Globus pallidus (tissue), 1 donor: ENCODE data around the gene SERPINA4.
"Not testable (repeated sequence)": the region's sequence is repeated elsewhere in the genome, so short reads cannot be mapped to it uniquely, and the experiment has no call there.

Source experiments
- DNase-seq: peaks from one replicate; pipeline ENCODE4 v3.0.0-alpha.2; 2015; ENCODE audit warnings: low spot score

The SERPINA4 gene

DNA sequence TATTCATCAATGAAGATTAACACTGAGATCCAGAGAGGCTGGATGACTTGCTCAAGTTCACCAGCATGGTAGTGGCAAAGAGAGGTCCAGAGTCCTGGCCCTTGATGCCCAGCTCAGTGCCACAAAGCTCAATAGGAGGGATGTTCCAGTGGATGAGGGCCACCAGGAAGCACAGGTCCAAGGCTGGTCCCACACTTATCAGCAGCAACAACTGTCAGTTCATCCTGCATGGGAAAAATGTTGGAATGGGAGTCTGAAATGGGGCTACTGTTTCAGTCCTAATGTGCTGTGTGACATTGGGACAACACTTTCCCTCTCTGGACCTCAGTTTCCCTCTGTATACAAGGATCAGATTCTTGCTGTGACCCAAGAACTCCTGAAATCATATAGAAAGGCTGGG is 31.2 kb downstream of the SERPINA4 start:
- DNase-seq = no peak

DNA sequence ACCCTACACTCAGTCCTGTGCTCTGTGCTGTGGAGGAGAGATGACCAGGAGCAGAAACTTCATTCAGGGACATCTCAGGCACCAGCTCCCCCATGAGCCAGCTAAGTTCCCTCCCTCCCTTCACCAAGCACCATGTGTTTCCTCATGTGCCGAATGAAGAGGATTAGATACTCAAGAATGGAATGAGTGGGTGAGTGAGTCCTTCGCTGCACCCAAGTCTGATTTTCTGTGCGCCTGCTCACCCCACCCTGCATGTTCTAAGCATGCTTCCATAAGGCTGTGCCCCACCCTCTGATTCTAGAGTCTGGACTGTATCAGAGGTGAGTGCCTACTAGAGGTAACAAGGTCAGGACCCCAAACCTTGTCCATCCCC is 32.1 kb downstream of the SERPINA4 start:
- DNase-seq = no peak

DNA sequence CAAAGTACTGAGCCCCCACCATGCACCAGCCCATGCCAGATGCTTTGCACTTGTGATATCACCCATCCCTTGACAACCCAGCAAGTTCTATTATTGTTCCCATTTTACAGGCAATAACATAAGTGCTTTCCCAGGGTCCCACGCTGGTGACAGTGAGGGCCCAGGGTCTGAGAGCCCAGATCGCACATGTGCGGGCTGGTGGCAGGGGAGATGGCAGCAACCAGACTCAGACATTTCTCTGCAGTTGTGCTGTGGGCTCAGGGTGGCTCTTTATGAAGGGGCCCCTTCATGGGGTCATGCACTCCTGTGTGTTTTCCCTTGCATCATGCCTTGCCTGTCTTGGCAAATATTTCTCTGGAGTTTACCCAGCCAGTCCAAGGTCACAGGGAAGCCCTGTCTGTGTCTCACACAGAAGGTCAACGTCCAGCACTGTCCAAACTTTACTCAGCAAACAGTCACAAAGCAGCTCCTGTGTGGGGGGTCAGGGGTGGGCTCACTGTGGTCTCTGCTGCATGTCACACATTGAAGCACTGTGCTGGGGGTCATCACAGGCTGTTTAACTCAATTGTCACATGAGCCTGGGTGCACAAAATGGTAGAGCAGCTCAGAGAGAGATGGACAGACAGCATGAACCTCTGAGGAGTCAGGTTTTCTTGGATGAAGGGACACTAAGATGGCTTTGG is 32.6 kb downstream of the SERPINA4 start:
- DNase-seq = no peak

DNA sequence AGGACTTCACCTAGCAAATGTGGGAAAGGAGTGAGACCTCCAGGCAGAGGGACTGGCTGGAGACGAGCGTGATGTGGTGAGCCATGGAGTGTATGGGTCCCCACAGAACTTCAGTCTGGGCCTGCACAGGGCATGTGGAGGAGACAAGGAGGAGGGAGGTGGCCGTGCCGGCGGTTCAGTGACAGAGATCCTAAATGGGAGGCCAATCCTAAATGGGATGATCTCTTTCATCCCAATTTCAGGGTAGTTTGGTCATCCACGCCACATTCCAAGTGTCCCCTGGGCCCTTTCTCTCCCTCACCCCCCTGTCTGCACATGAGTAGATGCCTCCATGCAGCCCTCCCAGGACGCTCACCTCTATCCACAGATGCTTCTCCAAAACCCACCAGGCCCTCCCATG is 33.2 kb downstream of the SERPINA4 start:
- no peak for DNase-seq

DNA sequence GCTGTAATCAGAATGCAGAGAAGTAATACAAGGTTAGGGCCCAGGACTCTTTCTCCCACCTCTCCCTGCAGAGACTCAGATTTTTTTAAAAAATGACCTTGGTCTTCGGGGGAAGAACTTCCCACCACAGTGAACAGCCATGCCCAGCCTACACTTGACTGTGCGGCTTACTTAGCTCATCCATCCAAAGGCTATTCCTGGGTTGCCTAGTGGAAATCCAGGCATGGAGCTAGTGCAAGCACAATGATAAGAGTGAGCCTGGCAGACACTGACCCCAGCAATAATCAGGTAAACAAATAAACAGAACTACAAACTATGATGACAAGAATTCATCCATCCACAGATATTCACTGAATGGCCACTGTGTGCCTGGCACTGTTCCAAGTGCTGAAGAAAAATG is 34.7 kb downstream of the SERPINA4 start:
- no peak for DNase-seq

DNA sequence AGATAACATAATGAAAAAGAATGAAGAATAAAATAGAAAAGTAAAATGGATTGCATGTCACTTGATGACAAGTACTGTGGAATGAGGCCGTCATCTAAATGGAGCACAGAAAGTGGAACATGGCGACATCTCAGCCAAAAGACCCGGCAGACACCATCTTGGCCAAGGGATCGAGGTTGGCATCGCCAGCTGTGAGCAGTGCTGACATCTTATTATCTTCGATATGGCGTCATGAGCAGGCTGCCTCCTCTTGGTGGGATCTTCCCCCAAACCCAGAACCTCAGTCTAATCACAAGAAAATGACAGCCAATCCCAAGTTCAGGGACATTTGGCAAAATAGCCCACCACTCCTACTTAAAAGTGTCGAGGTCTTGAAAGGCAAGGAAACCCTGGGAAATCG is 35.1 kb downstream of the SERPINA4 start:
- no peak for DNase-seq

DNA sequence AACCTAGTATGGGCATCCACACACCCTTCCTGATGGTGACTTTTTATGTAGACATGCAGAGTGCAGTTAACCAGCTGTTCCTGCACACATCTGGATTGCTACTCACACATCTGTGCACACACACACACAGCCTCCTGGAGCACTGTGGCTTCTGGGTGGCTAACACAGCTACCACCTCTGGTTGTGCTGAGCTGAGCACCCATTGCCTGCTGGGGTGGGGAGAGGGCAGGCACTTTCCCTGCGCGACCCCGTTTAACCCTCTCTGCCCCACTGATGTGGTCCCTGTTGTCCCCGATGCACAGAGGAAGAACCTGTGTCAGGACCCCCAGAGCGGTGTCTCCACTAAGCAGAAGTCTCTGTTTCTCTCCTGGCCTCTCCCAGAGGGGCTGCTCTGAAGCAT is 36.5 kb downstream of the SERPINA4 start:
- DNase-seq = no peak

DNA sequence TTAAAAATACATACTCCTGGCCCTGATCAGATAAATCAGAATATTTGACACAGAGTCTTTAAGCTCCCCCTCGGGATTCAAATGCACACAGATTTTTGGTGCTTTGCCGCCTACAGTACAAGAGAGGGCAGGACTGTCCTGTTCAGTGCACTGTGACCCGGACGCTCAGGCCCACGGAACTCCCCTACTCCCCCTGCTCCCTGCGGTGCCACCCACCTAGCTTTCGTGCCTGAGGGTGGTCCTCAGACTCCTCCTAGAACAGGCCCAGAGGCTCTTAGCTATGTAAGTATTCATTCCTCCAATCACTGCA is 37.2 kb downstream of the SERPINA4 start:
- no peak for DNase-seq

DNA sequence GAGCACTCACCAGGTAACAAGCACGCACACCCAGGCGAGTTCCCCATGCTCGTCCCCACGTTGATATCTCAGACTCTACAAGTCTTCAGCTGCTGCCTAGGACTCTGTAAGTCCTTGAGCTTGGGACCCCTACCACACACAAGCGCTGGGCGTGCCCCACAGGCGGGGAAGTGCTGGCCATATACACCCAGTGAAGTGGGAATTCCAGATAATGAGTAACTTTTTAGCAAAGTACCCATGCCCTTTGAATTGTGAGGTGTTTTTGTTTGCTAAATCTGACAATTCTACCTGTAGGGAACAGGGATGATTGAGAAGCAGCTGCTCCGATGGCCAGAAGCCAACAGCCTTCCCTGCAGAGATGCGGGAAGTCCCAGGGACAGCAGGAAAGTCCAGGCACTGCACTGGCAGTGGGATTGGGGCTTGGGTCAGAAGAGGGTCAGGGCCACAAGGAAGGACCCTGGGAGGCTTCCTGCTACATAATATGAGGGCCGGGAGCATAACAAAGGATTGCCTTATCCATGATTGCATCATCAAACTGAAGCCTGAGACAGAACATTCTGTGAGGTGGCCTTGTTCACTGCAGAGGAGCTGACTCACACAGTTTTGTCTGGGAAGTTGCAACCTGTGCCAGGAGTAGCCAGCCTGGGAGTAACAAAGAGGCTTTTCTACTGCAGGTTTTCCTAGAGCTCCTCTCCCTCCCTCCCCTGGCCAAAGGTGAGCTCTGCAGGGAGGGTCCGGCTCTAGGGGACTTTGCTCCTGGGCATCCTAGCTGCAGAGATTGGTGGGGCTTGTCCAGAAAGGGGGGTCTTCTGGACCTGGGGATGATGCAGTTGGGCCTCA is 37.8 kb downstream of the SERPINA4 start:
- peak; percentile 81 for DNase-seq

DNA sequence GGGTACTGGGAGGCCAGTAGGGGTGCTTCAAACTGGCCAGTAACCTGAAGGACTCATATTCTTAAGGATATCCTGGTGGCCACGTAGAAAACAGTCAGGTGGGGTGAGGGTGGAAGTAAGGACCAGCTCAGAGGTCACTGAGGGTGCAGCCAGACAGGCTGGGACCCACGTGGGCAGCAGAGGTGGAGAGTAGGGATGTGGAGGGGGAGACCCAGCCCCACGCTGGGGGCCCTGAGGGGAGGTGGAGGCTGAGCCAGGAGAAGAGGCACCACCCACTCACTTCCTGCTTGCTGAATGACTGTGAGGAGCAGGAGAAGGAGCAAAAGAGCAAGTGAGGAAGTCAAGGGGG is 38.4 kb downstream of the SERPINA4 start:
- DNase-seq = no peak

DNA sequence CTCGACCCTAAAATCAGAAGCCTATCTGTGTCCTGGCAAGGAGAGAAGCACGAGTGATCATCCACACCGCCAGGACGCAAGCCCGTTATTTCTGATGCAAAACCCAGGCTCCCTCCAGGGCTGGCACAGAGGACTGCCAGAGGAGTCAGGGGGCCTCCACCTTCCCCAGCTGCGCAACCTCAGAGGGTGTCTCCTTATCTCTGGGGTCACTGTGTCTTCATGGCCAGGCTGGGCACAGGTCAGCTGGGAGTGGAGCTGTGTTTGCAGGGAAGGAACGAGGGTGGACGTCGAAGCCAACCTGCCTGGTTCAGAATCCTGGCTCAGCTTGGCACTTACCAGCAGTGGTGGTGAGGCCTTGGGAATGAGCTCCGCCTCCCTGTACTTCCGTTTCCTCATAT is 38.9 kb downstream of the SERPINA4 start:
- DNase-seq = no peak

DNA sequence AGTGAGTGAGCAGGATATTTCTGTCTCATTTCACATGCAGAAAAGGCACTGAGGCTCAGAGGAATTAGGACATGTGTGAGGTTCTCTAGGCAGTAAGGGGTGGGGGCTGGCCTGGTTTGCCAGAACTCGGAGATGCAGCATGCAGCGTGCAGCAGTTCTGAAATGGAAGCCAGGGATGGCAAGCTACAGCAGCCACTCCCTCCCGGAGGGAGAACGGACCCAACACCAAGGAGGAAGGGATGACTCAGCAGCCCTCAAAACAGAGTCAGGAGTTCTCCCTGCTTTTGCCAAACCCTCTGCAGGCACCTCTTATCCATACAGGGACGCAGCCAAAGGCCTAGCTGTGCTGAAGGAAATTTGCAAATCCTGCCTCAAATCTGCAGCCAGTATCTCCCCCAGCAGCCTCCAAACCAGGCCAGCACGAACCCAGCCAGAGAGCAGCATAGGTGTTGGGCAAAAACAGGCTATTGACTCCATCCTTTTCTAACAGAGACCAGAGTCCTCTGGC is 40.7 kb downstream of the SERPINA4 start:
- peak; percentile 37 for DNase-seq

DNA sequence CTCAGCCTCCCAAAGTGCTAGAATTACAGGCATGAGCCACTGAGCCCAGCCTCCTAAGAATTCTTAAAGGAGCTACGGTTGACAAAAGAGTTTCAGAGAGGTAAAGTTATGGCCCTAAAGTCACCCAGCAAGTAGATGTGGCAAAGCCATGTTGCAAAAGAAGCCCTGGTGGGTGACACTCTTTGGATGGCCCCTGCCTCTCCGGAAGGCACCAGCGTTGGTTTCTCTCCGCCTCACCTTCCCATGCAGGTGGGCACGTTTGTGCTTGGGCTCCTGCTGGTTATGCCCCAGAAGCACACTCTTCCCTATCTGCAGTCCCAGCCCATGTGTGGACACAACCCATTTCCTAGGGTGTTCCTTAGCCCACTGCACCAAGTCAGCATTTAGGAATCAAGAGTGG is 41.5 kb downstream of the SERPINA4 start:
- no peak for DNase-seq

DNA sequence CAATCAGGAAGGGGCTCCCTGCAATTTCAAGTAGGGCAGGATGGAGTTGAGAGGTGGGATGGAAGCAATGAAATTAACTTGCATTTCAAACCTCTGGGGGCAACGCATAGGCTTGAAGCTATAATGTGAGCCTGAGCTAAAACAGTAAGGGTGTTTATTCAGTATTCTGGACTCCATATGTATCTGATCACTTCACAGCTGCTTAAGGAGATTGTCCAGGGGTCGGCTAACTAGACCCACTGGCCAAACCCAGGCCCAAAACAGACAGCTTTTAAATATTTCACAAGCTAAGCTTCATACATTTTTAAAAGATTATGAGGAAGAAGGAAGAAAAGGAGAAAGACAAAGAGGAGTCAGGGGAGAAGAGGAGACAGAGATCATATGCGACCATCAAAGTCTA is 44.1 kb downstream of the SERPINA4 start:
- no peak for DNase-seq

DNA sequence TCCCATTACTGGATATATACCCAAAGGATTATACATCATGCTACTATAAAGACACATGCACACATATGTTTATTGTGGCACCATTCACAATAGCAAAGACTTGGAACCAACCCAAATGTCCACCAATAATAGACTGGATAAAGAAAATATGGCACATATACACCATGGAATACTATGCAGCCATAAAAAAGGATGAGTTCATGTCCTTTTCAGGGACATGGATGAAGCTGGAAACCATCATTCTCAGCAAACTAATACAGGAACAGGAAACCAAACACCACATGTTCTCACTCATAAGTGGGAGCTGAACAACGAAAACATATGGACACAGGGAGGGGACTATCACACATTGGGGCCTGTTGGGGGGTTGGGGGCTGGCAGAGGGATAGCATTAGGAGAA is 47.7 kb downstream of the SERPINA4 start:
- not testable (repeated sequence) for DNase-seq

DNA sequence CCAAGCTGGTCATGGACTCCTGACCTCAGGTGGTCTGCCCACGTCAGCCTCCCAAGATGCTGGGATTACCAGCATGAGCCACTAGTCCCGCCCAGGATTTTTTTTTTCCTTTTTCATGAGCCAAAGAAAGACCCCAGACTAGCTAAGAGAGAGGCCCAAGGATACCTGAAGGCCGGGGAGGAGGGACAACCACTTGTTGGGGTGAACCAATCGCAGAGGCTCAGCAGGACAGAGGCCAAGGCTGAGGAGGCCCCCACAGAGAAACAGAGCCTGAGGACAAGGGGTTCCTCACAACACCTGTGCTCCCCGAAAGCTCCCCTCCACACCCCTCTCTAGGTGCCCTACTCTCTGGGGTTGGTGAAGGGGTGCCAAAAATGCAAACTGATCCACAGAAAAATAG is 49.9 kb downstream of the SERPINA4 start:
- DNase-seq = no peak

DNA sequence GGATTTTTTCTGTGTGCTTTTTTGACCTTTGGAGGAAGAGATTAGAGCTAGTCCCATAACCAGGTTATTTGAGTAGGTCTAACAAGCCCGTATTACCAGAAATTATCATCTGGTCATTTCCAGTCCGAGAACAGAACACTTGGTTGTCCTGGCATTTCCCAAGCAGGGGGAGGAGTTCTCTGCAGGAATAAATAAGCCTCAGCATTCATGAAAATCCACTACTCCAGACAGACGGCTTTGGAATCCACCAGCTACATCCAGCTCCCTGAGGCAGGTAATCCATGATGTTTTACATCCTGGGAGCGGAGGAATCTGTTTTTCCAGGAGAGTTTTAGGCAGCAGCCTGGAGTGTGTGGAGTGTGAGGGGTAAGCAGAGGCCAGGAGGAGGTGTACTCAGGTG is 50.9 kb downstream of the SERPINA4 start, which contains the start of gene SERPINA3:
SERPINA3 (plus strand) TSS at position 218 of the 400 bp plus-strand sequence. CDS start 2,051 bp downstream, outside the sequence.
- DNase-seq = no peak

DNA sequence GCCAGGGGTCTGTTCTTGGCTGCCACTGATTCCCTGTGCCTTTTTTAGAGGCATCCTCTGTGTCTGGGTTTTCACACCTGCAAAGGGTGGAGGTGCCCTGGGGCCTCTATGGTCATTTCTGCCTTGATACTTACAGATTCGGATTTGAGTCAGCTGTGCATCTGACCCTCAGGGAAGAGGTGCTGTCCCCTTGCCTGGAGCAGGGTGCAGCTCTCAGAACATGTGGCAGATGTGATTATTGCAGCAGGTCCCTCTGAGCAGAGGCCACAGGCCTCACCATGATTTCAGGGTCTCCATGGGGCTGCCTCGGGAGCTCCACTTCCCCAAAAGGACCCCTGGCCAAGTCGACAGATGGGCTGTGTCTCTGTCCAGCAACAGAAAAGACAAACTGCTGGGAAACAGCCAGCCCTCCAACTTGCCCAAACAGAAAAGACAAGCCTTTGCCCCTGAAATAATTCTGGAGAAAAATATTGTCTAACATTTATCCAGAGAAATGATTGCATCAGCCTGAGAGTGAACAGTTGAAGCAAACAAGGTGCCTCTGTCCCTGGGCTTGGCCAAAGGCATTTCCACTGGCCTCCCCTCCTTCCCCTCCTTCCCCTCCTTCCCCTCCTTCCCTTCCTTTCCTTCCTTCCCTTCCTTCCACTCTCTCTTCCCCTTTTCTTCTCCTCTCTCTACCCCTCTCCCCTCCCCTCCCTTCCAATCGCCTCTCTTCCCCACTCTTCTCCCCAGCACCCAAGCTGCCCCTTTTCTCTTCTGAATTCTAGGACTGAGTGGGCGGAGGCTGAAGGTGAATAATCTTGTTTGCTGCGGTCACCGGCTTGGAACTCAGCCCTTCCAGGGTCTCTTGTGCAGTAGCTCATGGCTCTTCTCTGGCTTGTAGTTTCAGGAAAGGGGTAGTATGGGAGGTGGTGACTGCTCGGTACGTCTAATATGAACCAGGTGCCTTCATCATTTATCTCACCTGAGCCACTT is 51.6 kb downstream of the SERPINA4 start:
- no peak for DNase-seq

DNA sequence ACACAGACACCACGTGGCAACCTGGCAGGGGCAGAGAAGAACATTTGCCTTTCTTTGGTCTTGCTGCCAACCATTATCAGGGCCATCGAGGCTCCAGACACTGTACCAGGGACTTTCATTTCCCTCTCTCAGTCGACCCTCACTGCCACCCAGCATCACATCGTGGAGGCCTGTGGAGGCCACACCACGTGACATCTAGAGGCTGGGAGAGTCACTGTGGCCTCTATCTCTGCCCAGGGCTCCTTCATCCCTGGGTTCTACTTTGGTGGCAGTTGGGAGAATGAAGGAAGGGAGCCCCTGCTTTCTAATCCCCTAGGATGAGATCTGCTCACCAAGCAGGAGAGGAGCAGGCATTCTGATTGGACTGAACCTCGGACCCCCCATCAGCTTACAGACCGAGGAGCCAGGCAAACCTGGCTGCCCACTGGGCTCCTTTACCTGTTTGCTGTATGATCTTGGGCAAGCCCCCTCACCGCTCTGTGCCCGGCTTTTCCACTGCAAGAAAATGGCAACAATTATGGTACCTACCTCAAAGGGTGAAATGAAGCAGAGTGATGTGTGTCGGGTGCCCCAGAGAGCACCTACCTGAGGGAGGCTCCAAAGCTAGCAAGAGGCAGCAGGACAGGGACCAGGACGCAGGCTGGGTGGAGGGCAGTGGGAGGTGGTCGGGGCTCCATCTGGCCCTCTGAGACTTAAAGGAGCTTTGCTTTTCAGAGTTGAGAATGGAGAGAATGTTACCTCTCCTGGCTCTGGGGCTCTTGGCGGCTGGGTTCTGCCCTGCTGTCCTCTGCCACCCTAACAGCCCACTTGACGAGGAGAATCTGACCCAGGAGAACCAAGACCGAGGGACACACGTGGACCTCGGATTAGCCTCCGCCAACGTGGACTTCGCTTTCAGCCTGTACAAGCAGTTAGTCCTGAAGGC is 52.7 kb downstream of the SERPINA4 start:
- no peak for DNase-seq

DNA sequence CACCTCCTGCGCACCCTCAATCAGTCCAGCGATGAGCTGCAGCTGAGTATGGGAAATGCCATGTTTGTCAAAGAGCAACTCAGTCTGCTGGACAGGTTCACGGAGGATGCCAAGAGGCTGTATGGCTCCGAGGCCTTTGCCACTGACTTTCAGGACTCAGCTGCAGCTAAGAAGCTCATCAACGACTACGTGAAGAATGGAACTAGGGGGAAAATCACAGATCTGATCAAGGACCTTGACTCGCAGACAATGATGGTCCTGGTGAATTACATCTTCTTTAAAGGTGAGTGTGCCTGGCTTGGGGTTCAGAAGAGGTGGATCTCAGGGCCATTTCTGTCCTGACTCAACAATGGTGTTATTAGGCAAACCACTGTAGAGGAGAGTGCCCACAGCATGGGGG is 53.6 kb downstream of the SERPINA4 start:
- DNase-seq = no peak

DNA sequence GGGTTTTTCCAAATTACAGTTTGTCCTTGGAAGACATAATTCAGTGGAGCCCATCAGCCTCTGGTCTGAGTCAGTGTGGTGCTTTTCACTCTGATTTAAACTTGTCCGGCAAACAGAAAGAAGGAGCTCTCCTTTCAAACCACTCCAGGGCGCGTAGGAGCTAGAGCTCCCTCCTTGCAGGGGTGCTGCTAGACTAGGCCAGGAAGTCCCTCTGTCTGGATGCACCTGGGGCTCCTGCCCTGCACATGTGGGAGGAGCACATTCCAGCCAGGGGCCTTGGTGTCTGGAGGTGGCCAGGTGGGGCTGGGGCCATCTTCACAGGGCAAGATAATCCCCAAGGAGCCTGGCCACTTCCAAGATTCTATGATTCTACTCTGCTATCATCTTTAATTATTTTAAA is 54.0 kb downstream of the SERPINA4 start:
- DNase-seq = no peak
